Left renal pelvis (tissue), 4 donors: ENCODE data around the gene PDE3B. TPM values are rescaled to one million over a fixed set of nuclear protein-coding genes. Genes with fewer than 3 reads are reported as not detected.
"Not testable (repeated sequence)": the region's sequence is repeated elsewhere in the genome, so short reads cannot be mapped to it uniquely, and the experiment has no call there.

Source experiments
- DNase-seq, 4 donors: peaks; one replicate each; pipeline ENCODE4 v3.0.0-alpha.2; 2013; ENCODE audit warnings: low read depth in 4 of 4, low spot score in 3 of 4
- polyA plus RNA-seq, 4 donors: library from polyadenylated mRNA; unstranded; fragments of 120-200 nt; gene quantifications; one replicate each; pipeline ENCODE4 v1.2.1, GENCODE V29; 2013; ENCODE audit not compliant: insufficient read length in 4 of 4

The PDE3B gene
- polyA plus RNA-seq, 4 donors = 2.3 to 9.6 (median 7.8) TPM

GRCh38 chr11:14638561-14638960, 5.0 kb upstream of the PDE3B start:
- no peak for DNase-seq

DNA sequence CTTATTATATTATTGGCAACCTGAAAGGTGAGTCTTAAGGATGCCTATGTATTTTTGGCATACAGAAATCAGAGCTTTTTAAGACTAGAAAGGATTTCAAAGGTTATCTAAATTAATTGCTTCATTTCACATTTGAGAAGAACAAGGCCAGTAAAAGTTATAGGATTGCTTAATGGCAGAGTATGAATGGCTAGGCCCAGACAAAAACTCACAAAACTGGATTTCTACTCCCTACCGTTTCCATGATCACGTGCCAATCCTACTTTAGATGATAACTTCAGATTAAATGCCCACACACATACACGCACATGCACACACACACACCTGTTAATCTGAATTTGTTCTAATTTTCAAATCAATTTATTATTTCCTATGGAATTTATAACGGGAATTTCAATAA, 1.8 kb upstream of the PDE3B start:
- DNase-seq = no peak

DNA sequence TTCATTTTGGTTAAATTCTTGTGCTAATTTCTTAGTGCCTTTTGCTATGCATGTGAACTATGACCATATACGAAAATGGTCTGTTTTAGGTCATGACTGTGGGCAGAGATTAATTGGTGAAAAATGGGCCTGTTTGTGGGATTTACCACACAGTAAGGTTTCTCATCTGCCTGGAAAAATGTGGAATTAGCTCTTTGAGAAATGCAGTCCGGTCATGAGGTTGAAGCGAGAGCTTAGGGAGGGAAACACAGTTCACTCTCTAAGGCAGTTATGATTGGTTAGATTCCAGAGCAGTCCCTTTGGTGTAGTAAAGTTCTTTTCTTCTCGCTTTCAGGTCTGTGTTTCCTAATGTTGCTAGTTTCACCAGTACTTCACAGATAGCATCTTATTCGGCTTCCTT, 1.2 kb upstream of the PDE3B start:
- no peak for DNase-seq

DNA sequence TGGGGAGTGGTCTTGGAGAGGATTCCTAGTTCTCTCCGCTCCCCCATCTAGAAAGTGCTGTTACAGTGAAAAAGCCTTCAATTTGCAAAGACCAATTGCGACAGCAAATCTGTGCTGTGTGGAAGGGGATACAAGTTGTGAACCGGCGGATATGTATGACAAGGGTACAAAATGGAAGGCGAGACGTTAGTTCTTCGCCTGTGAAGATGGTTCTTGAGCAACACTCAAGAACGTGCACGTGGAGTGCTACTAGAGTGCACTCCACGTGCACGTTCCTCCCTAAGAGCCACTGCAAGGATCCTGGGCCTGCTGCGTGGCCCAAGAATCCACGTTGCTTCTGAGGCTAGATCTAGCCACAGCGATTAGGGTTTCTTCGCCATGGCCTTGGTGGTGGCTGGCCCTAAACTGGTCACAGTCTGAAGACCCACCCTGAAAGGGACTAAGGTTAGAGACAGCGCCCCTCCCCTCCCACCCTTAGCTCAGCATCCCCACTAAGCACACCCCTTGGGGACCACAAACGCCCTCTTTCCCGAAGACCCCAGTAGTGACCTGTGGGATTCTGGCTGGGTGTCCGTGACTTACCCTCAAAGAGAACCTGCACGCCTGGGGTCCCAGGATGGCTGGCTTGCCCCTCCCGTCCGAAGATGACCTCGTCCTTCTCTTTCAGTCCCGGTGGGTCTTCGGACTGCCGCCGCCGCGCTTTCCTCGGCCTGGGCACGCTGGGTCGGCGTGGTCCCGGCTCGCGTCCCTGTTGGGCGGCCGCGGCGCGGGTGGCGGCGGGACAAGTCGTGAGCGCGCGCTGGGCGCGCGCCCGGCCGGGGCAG, 519 bp upstream of the PDE3B start:
- DNase-seq = peak in 1 of 4 donors; percentile 57

DNA sequence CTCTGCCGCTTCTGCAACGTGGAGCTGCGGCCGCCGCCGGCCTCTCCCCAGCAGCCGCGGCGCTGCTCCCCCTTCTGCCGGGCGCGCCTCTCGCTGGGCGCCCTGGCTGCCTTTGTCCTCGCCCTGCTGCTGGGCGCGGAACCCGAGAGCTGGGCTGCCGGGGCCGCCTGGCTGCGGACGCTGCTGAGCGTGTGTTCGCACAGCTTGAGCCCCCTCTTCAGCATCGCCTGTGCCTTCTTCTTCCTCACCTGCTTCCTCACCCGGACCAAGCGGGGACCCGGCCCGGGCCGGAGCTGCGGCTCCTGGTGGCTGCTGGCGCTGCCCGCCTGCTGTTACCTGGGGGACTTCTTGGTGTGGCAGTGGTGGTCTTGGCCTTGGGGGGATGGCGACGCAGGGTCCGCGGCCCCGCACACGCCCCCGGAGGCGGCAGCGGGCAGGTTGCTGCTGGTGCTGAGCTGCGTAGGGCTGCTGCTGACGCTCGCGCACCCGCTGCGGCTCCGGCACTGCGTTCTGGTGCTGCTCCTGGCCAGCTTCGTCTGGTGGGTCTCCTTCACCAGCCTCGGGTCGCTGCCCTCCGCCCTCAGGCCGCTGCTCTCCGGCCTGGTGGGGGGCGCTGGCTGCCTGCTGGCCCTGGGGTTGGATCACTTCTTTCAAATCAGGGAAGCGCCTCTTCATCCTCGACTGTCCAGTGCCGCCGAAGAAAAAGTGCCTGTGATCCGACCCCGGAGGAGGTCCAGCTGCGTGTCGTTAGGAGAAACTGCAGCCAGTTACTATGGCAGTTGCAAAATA, 816 bp downstream of the PDE3B start:
- peak in 1 of 4 donors; percentile 30 for DNase-seq

GRCh38 chr11:14645015-14645912, 1.7 kb downstream of the PDE3B start:
- no peak for DNase-seq

DNA sequence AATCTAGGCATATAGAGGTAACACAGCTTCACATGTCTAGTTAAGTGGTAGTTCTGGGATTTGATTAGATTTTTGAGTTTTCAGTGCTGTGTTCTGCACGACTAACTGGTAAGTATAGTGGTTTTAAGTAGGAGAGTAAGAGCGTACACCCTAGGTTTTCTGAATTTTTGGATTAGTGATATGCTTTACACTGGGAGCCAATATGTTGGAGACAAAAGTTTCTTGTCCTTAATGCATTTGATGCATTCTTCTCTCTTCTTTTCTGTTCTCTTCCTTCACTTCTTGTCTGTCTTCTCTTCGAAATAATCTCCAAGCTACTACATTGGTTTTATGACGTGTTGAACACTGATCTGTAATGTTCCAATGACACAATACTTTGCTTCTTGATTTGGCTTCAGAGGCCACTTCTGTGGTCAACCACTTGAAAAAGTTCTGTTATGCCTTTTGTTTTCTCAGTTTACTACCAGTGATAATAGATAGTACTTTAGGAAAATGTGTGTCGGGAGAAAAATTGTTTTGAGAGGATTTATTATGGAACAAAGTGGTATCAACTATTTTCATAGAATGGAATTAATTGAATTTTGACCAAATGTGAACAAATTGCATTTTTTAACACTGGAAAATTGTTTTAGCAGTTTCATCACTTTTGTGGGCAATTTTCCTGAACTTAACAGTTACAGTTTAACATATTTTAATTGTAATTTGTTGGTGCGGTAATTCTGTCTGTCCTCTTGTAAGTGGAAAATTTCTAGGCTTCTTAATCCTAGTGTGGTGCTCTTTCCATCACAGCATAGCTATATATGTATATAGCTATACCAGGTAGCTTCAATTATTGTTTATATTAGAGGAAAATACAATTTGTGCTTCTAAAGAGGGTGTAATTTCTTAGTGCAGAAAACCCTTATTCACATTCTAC, 2.6 kb downstream of the PDE3B start:
- DNase-seq = no peak

DNA sequence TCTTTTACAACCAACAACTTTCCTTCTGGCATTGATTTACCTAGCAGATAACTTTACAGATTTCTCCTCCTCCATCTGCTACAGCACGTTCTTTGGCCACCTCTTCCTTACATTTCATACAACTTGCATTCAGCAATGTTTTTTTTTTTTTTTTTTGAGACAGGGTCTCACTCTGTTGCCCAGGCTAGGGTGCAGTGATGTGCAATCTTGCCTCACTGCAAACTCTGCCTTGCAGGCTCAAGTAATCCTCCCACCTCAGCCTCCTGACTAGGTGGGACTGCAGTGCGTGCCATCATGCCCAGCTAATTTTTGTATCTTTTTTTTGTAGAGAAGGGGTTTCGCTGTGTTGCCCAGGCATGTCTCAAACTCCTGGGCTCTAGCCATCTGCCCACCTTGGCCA, 6.5 kb downstream of the PDE3B start:
- no peak for DNase-seq

GRCh38 chr11:14653090-14653489, 9.5 kb downstream of the PDE3B start:
- no peak for DNase-seq

DNA sequence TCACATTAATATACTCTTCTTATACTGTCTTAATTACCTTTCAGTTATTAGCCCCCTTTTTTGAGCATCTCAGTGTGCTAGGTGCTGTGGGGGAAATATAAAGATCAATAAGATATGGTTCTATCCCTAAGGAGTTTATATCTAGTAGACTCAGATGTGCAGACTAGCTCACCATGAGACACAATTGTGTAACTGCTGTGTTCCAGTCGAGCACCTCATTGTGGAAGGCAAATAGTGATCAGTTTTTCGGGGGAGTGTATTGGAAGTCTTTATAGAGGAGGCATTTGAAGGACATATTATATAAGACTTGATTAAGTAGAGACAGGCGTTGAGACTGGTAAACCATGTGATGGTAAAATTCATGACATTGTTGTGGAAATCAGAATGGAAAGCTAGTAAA, 11.8 kb downstream of the PDE3B start:
- DNase-seq = no peak

- DNase-seq = no peak
These were observed 13.2 kb downstream of the PDE3B start for GRCh38 chr11:14656536-14657457.

GRCh38 chr11:14657841-14658240, 14.2 kb downstream of the PDE3B start:
- DNase-seq = no peak

GRCh38 chr11:14664926-14665325, 21.3 kb downstream of the PDE3B start:
- not testable (repeated sequence) for DNase-seq

- not testable (repeated sequence) for DNase-seq
These were observed 23.7 kb downstream of the PDE3B start for GRCh38 chr11:14667329-14667728.

GRCh38 chr11:14668731-14669301, 25.2 kb downstream of the PDE3B start:
- no peak for DNase-seq

- DNase-seq = no peak
These were observed 25.9 kb downstream of the PDE3B start for GRCh38 chr11:14669499-14669898.

DNA sequence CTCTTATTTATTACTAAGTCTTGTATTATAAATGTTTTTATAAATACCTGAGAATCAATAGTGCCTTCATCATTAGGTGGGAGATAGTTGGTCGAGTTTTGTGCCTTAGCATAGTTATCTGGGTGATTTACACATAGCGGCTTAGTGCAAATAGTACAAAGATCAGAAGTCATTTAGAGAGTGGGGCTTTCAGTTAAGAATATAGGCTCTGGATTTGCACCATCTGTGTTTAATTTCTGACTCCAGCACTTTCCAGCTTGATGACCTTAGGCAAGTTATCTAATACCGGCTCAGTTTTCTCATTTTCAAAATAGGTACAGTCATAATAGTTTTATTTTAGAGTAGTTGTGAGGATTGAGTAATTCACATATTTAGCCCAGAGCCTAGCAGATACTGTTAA, 26.4 kb downstream of the PDE3B start:
- DNase-seq = no peak

DNA sequence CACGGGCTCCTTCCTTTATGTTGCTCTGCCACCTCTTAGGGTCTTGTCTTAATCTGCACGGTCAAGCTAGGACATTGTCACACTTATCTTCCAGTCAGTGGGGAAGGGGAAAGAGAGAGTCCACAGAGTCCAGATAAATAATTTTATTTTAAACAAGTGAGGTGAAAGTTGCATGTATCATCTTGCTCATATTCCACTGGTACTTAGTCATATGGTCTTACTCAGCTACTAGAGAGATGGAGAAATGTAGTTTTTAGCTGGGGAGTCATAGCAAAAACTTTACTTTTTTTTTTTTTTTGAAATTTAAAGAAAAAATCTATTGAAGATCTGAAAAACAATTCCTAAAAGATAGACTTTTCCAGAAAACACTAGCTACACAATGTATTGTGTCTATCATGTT, 29.0 kb downstream of the PDE3B start:
- DNase-seq = no peak
